ENCODE results near the gene PORCN.

DNA sequence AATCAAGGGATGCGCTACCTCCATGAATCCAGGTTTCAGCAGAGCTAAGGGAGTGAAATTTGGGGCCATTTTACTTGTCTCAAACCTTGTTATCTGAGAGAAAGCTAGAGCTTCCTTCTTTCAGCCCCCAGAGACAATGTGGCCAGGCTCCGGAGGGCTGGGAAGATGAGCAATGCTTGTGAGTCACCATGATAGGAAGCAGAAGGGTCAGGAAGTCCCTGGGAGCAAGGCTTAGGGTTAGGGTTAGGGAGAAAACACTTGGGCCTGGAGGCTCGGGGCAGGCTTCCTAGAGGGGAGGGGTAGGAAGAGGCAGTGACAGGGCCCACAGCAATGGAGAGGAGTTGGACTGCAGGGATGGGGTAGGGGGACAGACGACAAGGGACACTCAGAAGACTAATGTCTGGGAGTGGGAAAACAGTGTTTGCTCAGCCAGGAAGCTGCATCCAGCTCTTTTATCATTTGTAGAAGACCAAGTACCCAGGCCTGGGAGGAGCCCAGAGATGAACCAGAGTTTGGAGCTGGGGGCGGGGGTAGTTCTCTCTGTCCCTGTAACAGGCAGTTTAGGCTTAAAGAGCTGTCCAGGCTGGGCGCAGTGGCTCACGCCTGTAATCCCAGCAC lies 16.4 kb upstream of the PORCN start:
- TF ChIP-seq POLR2A (IDR thresholded peaks at IDR 0.05): no peak
- TF ChIP-seq, protein P1, sequence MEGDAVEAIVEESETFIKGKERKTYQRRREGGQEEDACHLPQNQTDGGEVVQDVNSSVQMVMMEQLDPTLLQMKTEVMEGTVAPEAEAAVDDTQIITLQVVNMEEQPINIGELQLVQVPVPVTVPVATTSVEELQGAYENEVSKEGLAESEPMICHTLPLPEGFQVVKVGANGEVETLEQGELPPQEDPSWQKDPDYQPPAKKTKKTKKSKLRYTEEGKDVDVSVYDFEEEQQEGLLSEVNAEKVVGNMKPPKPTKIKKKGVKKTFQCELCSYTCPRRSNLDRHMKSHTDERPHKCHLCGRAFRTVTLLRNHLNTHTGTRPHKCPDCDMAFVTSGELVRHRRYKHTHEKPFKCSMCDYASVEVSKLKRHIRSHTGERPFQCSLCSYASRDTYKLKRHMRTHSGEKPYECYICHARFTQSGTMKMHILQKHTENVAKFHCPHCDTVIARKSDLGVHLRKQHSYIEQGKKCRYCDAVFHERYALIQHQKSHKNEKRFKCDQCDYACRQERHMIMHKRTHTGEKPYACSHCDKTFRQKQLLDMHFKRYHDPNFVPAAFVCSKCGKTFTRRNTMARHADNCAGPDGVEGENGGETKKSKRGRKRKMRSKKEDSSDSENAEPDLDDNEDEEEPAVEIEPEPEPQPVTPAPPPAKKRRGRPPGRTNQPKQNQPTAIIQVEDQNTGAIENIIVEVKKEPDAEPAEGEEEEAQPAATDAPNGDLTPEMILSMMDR (IDR thresholded peaks at IDR 0.05): no peak
